ENCODE results near the gene IFT27.
"Not testable (repeated sequence)": the region's sequence is repeated elsewhere in the genome, so short reads cannot be mapped to it uniquely, and the experiment has no call there.

The IFT27 gene

DNA sequence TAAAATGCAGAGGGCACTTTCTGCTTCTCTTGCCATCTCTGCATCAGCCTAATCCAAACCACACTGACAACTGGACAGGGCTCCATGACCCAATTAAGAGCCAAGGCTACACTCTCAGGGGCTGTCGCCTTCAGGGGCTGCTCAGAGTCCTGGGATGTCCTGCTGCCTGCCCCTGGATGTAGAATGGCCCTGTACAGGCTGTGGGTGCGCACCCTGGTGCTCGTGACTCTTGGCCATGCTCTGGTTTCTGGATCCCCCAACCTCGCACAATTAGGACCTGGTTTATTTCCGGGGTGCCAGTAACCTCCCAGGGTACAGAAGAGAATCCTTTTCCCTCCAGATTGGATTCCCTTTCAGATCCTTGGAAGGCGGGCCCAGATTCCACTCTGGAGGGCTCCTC, 11.3 kb downstream of the IFT27 start:
- no peak for DNase-seq

DNA sequence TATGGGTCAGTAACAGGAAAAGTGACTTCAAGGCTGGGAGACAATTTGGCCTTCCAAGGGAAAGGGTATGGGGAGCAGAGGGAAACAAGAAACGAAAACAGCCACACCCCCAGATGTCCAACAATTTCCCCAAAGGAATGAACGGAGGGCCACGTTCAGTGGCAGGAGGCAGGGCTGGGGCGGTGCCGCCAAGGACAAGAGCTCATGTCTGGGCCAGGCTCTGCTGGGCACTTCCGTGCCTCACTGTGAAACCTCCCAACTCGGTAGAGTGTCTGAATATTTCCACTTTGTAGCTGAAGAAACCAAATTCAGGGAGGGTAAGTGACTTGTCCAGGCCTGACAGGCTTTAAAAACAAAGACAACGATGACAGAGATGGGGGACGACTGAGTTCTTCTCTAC, 11.9 kb downstream of the IFT27 start:
- DNase-seq = no peak

DNA sequence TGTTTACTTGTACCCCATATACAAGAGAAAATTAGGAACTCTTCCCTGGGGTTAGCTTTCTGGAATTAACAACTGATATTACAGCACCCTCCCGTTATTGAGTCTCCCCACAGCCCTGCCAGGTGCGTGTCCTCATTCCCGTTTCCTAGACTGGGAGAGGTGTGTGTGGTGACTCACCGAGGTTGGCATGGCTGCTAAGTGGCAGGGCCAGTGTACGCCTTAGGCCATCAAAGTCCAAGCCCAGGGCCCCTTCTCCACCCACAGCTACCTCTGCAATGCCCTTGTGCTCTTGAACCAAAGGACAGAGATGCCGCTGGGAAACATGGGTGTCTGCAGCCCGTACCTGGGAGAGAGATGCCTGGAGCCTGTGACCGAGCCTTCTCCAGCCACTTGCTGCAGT, 12.3 kb downstream of the IFT27 start:
- no peak for DNase-seq

DNA sequence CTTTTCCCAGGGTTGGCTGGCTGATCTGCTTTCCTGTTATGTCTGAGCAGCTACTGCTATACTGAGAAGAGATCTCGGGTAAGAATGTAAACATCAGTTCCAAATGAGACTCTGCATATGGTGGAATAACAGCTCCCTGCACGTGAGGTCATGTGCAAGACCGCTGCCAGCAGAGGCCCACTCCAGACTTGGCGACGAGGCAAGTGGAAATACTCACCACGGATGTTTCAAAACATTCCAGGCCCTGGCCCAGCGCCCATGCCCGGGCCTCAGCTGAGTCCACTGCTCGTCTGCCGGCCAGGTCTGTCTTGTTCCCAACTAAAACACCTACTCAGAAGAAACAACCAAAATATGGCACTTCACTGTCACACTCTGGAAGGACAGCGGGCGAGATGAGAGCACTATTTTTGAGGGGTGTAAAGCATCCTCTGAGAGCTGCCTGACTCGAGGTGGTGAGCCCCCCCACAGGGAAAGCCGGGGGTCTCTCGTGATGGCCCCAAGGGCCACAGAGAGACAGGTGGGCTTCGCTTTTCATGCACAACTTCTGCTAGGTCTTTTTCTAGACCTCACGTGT, 13.1 kb downstream of the IFT27 start:
- no peak for DNase-seq

DNA sequence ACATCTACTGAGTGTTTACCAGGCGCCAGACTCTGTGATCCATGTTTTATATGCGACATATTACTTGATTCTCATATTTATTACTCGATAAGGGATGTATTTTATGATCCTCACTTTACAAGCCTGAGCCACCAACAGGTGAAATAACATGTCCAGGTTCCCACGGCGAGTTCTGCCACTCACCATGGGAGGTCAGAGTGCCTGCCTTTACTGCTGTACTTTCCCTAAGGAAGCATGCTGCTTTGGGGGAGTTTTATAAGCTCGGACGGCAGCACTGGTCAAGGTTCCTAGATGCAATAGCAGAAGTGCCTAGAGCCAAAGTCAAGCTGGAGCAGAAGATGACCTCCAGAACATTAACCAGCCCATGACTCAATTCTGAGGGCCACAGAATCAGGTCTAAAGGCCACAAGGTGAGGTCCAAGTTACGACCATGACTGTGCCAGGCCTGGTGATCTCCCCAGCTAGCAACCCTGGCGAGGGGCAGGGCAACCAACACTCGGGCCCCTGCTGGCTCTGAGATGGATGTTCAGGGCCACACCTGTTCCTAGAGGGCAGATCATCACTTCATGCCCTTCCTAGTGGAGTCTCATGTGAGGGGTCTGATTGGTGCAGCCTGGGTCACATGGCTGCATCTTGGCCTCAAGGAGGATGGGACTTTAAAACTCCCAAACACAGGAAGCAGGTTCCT, 14.2 kb downstream of the IFT27 start:
- DNase-seq = no peak

DNA sequence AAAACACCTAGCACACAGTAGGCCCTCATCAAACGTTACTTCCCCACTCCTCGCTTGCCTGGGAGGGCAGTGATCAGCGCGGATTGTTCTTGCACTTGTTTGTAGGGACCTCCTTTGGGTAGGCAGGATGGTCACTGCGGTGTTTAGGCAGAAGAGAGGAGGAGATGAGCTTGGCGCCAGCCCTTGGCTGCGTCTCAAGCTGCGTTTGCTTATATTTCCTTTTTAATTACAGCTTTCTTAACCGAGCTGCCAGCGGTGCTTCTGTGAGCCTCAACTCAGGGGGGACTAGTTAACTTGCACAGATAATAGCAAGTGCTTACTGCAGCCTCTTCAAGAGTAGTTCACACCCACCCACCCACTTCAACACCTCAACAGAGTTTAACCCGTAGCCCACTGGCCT, 15.1 kb downstream of the IFT27 start:
- DNase-seq = no peak

DNA sequence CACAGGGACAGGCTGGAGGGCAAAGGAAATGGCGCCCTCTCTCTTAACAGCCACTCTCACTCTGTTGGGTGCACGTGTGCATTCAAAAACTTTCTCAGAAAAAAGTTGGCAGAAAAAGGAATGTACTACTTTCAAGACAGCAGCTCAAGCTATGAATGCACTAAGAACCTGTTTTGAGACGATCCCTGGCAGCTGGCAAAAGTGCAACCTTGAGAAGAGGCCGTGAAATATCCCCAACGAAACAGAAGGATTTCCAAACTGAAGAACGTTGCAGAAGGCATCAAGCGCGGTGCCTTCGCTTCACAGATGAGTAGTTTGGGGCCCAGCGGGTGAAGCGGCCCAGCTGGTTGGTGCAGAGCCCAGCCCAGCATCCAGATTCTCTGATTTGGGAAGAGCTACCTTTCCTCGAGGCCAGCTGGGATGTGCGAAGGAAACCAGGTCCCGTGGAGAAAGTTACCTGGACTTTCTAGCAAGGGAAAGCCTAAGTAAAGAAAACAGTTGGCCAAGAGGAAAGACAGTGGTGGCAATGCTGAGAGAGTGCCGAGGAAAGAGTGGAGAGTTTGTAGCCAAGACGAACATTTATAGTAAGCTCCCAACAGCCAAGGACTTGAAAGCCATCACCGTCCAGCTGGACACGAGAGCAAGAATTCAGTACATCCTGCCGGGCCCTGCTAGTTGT, 16.3 kb downstream of the IFT27 start:
- no peak for DNase-seq

DNA sequence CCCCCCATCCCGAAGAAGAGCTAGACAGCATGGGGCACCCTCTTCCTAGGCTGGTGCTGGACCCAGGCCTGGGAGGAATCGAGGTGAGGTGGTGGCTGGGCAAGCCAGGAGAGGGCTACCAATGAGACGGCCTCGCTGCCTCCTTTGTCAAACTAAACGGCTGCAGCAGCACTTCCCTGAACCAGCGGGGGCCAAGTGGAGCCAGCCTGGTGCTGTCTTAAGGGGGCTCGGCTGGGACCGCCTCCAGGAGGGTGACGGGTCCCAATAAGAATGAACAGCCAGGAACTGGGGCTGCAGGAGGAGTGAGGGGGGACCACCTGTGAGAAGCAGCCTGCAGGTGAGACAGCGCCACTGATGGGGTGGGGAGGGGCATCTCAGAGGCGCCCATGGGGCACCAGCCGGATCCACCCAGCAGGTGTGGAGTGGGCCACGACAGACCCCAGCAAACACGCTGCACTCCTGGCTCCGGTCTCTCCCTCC, 17.1 kb downstream of the IFT27 start:
- no peak for DNase-seq

DNA sequence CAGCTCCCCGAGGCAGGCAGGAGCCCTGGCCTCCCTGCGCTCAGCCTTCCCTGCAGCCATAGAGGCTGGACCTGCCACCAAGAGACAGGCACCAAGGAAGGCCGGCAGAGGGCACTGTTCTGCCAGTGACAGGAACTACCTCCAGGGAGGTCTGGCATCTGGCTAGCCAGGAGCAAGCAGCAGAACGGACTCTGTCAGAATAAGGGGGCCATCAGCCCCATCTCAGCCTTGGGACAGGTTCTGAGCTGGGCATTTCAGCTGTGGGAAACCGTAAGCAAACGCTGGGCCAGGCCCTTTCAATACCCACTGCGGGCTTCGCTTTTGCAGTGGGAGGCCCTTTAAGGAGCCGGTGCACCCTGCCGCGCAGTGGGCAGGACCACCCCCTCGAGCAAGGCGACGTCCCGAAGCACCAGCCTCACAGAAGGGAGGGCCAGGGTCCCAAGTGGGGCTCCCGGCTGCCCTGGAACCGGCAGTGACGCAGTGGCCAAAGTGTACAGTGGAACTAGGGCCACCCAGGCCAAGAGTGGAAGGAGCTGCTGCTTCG, 18.2 kb downstream of the IFT27 start:
- DNase-seq = peak; percentile 77

DNA sequence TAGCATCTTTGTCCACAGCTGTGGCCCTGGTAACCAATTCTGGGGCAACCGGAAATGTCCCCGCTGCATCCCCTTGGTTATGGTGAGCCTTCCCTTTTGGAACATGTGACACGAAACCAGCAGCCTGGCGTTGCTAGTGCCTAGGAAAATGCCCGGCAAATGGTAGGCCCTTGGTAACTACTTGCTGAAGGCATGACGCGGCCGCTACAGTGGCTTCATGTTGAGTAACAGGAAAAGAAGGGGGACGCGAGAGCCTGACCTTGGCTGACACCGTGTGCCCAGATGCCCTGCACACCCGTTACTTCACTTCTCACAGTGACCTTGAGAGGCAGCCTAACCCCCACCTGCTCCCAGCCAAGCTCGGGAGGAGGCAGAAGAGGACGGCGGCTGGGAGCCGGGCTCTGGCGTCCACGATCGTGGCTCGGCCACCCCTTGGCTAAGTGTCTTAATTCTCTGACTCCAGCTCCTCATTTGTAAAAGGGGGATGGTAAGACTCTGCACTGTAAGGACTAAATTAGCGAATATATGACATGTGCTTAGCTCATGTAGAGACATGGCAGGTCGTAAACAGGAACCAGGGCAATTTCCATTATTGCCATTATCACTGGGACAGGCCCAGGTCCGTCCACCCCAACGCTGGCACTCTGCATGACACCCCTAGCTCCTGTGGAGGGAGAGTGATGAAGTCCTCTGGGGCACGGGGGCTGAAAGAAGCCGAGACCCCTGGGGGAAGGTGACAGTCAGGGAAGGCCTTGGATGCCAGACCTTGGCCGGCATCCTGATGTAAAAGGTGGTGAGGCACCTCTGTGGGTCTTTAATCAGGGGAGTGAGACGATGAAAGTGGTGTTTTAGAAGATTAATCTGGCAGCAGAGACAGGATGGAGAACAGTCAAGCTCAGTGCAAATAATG, 18.9 kb downstream of the IFT27 start:
- no peak for DNase-seq

DNA sequence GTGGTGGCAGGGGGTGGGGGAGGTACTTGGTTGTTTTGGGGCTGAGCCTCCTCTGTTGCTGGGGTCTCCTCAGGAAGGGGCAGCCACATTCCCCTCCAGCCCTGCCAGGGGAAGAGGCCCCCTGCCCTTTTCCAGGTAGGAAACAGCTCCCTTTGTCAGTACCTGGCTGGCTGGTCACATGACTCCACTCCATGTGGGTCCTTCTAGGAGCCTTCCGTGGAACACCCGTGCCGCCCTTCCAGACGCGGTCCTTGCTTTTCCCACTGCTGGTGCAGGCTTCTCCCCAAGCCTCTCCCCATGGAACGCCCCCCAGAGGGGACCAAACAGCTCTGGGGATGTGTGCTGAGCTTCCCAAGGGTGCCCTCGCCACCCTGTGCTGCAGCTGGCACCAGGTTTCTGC, 19.9 kb downstream of the IFT27 start:
- DNase-seq = no peak

DNA sequence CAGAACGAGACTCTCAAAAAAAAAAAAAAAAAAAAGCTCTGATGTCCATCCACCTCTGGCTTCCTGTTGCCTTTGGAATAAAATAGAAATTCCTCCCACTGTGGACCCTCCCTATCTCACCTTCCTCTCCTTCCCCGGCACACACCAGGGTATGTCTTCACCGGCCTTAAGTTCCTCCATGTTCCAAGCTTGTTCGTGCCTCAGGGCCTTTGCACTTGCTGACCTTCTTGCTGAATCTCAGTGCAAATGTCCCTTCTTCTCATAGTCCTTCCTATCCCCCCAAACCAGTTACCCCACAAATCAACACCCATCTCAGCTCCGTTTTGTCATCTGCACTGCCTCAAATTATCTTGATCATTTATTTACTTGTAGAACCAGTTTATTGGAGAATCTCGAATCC, 20.6 kb downstream of the IFT27 start:
- DNase-seq = no peak

DNA sequence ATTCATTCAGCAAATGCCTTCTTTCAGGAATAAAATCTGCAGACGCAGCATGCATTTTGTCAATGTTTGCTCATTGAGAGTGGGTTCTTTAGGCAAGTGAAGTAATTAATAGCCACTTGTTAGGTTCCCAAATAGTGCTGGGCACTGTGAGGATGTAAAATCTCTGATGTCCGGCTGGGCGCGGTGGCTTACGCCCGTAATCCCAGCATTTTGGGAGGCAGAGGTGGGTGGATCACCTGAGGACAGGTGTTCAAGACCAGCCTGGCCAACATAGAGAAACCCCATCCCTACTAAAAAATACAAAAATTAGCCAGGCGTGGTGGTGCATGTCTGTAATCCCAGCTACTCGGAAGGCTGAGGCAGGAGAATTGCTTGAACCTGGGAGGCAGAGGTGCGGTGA, 21.0 kb downstream of the IFT27 start:
- not testable (repeated sequence) for DNase-seq

DNA sequence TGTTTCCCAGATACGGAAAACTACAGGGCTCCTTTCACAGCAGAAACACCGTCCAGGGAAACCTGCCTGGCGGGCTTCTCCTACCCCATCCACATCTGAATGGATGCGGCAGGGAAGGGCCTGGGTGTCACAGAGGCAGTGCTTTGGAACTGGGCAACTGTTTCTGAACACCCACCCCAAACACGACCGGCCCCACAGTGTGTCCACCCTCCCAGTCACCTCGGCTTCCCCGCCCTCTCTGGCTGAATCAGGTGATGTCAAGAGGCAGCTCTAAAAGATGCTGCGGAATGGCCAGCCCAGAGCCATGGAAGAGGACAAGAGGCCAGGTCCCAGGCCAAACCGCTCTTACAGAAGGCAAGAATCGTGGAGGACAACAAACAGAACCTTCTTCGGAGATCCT, 22.0 kb downstream of the IFT27 start:
- DNase-seq = no peak

DNA sequence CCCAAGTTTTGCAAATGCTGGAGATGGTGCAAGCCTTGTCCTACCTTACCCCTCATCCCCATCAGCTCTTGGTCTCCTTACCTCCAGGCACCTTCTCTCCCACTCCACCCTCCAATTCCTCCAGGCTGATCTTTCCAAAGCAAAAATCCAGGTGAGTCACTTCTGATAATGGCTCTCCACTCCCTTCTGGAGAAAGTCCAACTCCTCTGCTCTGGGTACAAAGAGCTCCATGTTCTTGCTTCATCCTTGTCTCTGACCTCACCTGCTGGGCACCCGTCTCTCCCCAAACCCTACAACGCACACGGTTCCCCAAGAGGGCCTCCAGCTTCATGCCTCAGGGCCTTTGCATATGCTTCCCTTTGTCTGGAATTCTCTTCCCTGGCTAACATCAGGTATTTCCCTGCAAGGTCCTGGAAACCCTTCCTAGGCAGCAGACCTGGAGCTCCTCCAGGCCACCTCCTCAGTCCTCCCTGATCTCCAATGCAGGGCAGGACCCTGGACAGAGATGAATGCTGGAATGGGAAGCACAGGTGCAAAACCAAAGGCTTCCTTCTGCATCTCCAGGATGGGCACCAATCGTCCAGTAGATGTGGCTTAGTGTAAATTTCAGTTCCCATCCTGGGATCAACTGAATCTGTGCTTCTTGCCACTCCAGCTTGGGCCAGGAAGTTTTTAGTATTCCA, 22.7 kb downstream of the IFT27 start:
- DNase-seq = no peak

DNA sequence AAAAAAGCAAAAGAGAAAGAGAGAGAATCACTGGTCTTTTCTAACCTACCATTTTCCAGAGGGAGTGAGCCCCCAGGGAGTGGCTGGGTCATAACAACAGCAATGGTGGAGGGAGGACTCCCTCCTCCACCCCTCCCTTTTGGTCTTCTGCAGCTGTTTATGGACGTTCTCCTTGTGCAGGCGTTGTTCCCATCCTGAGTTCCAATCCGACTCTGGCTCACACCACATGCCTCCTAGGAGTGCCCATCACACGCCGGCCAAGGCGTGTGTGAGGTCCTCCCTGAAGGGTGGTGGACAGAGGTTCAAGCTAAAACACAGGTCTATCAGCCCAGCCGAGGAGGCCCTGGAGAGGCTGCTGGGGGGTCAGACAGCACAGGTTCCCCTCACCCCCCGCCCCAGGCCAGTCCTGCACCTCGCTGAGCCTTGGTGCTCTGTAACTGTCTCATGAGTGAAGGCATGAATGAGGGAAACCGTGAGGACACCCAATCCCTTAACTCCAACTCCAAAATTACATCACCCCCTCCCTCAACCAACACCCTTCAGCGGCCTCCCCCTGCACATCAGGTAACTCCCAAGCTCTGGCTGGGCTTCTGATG, 29.4 kb downstream of the IFT27 start:
- no peak for DNase-seq

DNA sequence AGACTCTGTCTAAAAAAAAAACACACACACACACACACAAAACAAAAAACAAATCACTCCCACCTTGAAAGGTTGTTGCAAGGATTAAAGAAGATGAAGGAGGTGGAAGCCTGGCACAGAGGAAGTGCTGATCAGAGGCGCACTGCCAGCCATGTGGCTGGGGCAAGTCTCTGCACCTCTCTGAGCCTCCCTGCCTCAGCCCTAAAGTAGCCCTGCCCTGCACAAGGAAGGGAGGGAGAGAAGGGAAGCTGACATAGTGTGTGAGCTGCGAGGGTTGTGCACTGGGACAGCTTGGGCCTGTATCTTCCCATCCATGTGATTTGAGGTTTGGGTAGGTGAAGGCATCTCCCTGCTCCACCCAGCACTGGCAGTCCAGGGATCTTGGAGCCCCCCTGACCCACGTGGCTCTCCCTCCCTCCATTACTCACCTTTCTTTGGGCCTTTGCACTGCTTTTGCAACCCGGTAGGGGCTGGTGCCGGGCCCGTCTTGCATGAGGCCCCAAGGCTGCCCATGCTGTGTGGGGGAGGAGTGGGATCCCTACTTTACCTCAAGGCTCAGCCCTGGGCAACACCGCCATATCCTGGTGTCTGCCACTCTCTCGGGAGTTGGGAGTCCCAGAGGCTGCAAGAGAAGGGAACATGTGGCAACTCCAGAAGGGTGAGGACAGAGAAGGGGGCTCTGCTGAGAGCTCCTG, 30.5 kb downstream of the IFT27 start:
- DNase-seq = no peak

DNA sequence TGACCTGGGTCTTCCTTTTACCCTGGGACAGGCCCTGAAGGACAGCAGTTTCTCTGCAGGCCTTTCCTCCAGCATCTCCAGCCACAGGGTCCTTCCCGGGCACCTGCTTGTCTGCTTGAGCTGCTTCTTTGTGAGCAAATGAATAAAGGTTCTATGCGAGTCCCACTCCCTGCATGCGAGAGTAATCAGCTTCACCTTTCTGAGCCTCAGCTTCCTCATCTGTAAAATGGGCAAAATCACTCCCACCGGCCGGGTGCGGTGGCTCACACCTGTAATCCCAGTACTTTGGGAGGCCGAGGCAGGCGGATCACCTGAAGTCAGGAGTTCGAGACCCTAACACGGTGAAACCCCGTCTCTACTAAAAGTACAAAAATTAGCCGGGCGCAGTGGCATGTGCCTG, 31.1 kb downstream of the IFT27 start:
- no peak for DNase-seq

DNA sequence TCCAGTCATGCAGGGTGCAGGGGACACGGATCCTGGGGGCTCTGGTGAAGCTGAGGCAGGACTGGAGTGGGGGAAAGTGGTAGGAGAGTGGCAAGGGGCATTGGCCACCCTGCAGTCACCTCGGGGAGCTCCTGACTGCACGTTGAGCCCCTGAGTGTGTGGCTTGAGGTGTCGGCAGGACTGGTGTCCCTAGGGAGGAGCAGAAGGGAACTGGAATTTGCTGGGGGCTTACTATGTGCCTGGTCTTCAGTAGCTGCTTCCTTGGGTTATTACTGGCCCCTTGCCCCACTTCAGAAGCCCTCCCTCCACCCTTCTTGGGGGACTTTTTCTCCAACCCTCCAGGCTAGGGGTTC, 31.5 kb downstream of the IFT27 start:
- no peak for DNase-seq

DNA sequence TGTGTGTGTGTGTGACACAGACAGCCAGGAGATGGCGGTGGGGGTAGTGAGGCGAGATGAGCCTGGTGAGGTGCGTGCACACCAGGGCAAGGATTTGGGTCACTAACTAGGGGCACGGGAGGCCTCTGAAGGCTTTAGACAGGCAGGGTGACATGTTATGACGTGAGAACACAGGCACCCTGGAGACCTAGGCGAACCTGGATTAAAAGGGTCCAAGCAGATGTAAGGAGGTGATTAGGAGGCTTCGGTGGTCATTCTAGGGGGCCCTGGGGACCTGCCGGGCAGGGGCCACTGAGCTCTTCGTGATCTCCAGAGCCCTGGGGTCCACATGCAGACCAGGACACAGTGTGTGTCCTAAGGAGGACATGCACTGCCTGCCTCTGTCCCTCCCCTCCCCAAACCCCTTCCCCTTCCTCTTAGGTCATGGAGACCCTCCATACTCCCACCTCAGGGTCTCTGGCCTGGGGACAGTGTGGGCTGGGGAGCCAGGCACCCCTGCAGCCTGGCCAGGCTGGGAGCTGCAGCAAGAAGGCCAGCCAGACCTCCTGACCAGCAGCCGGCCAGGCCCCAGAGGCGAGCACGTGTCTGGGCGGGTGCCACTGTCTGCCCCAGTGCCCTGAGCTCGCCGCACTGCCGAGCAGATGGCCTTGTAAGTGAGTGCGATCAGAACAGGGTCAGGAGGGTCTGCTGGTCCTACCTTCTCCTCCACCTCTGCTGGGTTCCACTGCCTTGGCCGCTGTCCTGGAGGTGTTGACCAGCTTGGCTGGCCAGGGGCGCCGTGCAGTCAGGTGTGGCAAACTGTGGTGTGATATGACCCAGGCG, 32.1 kb downstream of the IFT27 start:
- DNase-seq = no peak

DNA sequence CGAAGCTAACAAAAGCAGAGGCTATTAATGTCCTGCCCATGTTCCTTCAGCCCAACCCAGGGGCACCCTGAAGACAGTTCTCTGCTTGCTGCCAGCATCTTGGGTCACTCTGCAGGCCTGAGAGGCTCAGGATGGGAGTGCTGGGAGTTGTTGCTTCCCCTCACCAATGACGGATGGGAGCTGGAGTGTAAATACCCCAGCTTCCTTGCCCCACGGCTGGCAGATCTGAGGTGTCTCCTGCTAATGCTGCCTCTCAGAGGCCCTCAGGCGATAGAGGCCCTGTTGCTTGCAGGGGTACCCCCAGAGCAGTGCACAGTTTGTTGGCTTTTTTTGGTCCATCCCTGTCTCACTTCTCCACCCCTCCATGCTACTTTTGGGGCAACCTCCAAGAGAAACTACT, 32.9 kb downstream of the IFT27 start:
- no peak for DNase-seq

Measured in activated naive CD4-positive, alpha-beta T cell treated with Interleukin-2 at 50 U/mL for 16 hours (primary cell).